WTC11 (cell line): Measurements from ENCODE around the gene RAB22A. TPM values are rescaled to one million over a fixed set of nuclear protein-coding genes. Genes with fewer than 3 reads are reported as not detected.

ENCODE experiments used
- ATAC-seq: fragments of 200-7000 bp; cut with Tn5 transposase; 2 replicates; pipeline ENCODE4 v1.10.0; 2021; ENCODE audit warnings: mild to moderate bottlenecking, moderate library complexity
- CTCF ChIA-PET: fragments of 300-600 bp; sonication (Branson Sonifier 250); formaldehyde crosslinking; loops from one replicate; lab custom pipeline; 2021; ENCODE audit warnings: antibody characterized with exemption; lab: Charles Lee
- POLR2A ChIA-PET: fragments of 350-600 bp; sonication (Branson Sonifier 250); formaldehyde crosslinking; loops from one replicate; lab custom pipeline; 2021; ENCODE audit warnings: antibody characterized with exemption; lab: Charles Lee
- DNase-seq: peaks from one replicate; pipeline ENCODE4 v3.0.0; 2021; ENCODE audit warnings: low spot score
- H3K27ac Mint-ChIP-seq: 2 replicates; pipeline ENCODE4 v1.8.0; 2021; ENCODE audit warnings: mixed read lengths
- H3K27me3 Mint-ChIP-seq: 2 replicates; pipeline ENCODE4 v1.8.0; 2021; ENCODE audit warnings: low read depth, mild to moderate bottlenecking, moderate library complexity, mixed read lengths
- H3K36me3 Mint-ChIP-seq: 2 replicates; pipeline ENCODE4 v1.8.0; 2021; ENCODE audit warnings: mixed read lengths
- H3K4me1 Mint-ChIP-seq: 2 replicates; pipeline ENCODE4 v1.8.0; 2022; ENCODE audit warnings: mixed read lengths
- H3K4me3 Mint-ChIP-seq: 2 replicates; pipeline ENCODE4 v1.8.0; 2021; ENCODE audit warnings: mild to moderate bottlenecking, moderate library complexity, mixed read lengths
- H3K9me3 Mint-ChIP-seq: 2 replicates; pipeline ENCODE4 v1.8.0; 2021; ENCODE audit warnings: mixed read lengths
- ATF1 ChIP-seq: sonication (generic); formaldehyde crosslinking; IDR thresholded peaks from 2 replicates; pipeline ENCODE4 v1.8.1; 2023; ENCODE audit warnings: mild to moderate bottlenecking, moderate library complexity, missing genetic modification reagents
- CTCF ChIP-seq: fragments of 200-600 bp; IDR thresholded peaks from 2 replicates; pipeline ENCODE4 v1.8.0; 2022; ENCODE audit warnings: antibody characterized with exemption
- E2F5 ChIP-seq: sonication (generic); formaldehyde crosslinking; IDR thresholded peaks from 2 replicates; pipeline ENCODE4 v1.8.1; 2022; ENCODE audit warnings: mild to moderate bottlenecking, moderate library complexity, missing genetic modification reagents
- ELF4 ChIP-seq: sonication (generic); formaldehyde crosslinking; IDR thresholded peaks from 2 replicates; pipeline ENCODE4 v1.8.1; 2022; ENCODE audit warnings: low read depth, mild to moderate bottlenecking, moderate library complexity, missing genetic modification reagents
- FOXP4 ChIP-seq: sonication (generic); formaldehyde crosslinking; IDR thresholded peaks from 2 replicates; pipeline ENCODE4 v1.8.0; 2022; ENCODE audit warnings: mild to moderate bottlenecking, missing genetic modification reagents
- MAX ChIP-seq: sonication (generic); formaldehyde crosslinking; IDR thresholded peaks from 2 replicates; pipeline ENCODE4 v1.8.0; 2022; ENCODE audit warnings: mild to moderate bottlenecking, missing genetic modification reagents
- NR1H2 ChIP-seq: sonication (generic); formaldehyde crosslinking; IDR thresholded peaks from 2 replicates; pipeline ENCODE4 v1.9.0; 2021; ENCODE audit warnings: mild to moderate bottlenecking, moderate library complexity, missing genetic modification reagents
- PRDM15 ChIP-seq: sonication (generic); formaldehyde crosslinking; IDR thresholded peaks from 2 replicates; pipeline ENCODE4 v1.8.0; 2022; ENCODE audit warnings: missing genetic modification reagents
- RELA ChIP-seq: sonication (generic); formaldehyde crosslinking; IDR thresholded peaks from 2 replicates; pipeline ENCODE4 v1.8.1; 2022; ENCODE audit warnings: missing genetic modification reagents, mild to moderate bottlenecking, borderline replicate concordance
- SMAD3 ChIP-seq: sonication (generic); formaldehyde crosslinking; IDR thresholded peaks from 2 replicates; pipeline ENCODE4 v1.8.0; 2022; ENCODE audit warnings: missing genetic modification reagents, mild to moderate bottlenecking, borderline replicate concordance
- TEAD4 ChIP-seq: sonication (generic); formaldehyde crosslinking; IDR thresholded peaks from 2 replicates; pipeline ENCODE4 v1.8.0; 2022; ENCODE audit warnings: mild to moderate bottlenecking, missing genetic modification reagents
- ZMAT4 ChIP-seq: fragments of 250-450 bp; sonication (Bioruptor Pico); IDR thresholded peaks from 2 replicates; pipeline ENCODE4 v1.9.0; 2021; ENCODE audit warnings: mild to moderate bottlenecking
- ZNF121 ChIP-seq: sonication (generic); formaldehyde crosslinking; IDR thresholded peaks from 2 replicates; pipeline ENCODE4 v1.8.0; 2023; ENCODE audit warnings: missing genetic modification reagents
- ZNF396 ChIP-seq: fragments of 250-450 bp; sonication (Bioruptor Pico); IDR thresholded peaks from 2 replicates; pipeline ENCODE4 v1.8.0; 2021; ENCODE audit warnings: mild to moderate bottlenecking, moderate library complexity, borderline replicate concordance
- ZSCAN18 ChIP-seq: fragments of 250-450 bp; sonication (Bioruptor Pico); IDR thresholded peaks from 2 replicates; pipeline ENCODE4 v2.1.2; 2022; ENCODE audit warnings: mild to moderate bottlenecking, moderate library complexity
- total RNA-seq: library from RNA; stranded (reverse); gene quantifications from 3 replicates; pipeline ENCODE4 v1.2.3, GENCODE V29; 2021

RAB22A gene
- total RNA-seq, 1 experiment from 2014 or later, result 6.0 TPM

- TF ChIP-seq CTCF (no peak), FOXP4 (CRISPR knock-in tag) (0 out of 2 replicates have a peak, but pooled peaks have one; percentile 38), E2F5 (CRISPR knock-in tag) (no peak)
These were observed at the start of gene RAB22A (continued) for GRCh38 chr20:58309591-58310290.

- DNase-seq, result no peak
- no peaks in the 10 kb centered on the region for H3K27me3 Mint-ChIP-seq
- POLR2A ChIA-PET, result no interaction called here
- H3K4me1 Mint-ChIP-seq, result peaks cover 30% of the 10 kb centered on the region
- H3K27ac Mint-ChIP-seq, result no peak overlapping the region
- peaks cover 10% of the 10 kb centered on the region; the same call in 1 of the 2 replicates for H3K36me3 Mint-ChIP-seq
- CTCF ChIA-PET, result no interaction called here
- H3K4me3 Mint-ChIP-seq, result no peak overlapping the region
- ATAC-seq, result no peak
- H3K9me3 Mint-ChIP-seq, result no peaks in the 10 kb centered on the region
- no peak for TF ChIP-seq NR1H2
- no peak for TF ChIP-seq CTCF
- no peak for TF ChIP-seq ELF4 (CRISPR knock-in tag)
- TF ChIP-seq RELA (CRISPR knock-in tag), result no peak
- TF ChIP-seq FOXP4 (CRISPR knock-in tag), result no peak
- TF ChIP-seq ATF1 (CRISPR knock-in tag), result no peak
- TF ChIP-seq TEAD4, result no peak
- no peak for TF ChIP-seq PRDM15
- no peak for TF ChIP-seq MAX (CRISPR knock-in tag)
- no peak for TF ChIP-seq SMAD3
- no peak for TF ChIP-seq ZMAT4 (CRISPR knock-in tag)
- no peak for TF ChIP-seq ZNF121
- no peak for TF ChIP-seq ZSCAN18
- no peak for TF ChIP-seq ZNF396
These were observed 49.5 kb upstream of the RAB22A start for GRCh38 chr20:58260006-58260405.
